IgD-negative memory B cell (primary cell): ENCODE results near the gene WNT5B. TPM values are rescaled to one million over a fixed set of nuclear protein-coding genes. Genes with fewer than 3 reads are reported as not detected.

ENCODE experiments used
- H3K27ac Mint-ChIP-seq, 3 donors: one replicate each; pipeline ENCODE4 v1.8.0; 2020 to 2022; ENCODE audit warnings: mild to moderate bottlenecking in 3 of 3, mixed read lengths in 3 of 3, moderate library complexity in 1 of 3
- H3K27me3 Mint-ChIP-seq: one replicate; pipeline ENCODE4 v1.8.0; 2021; ENCODE audit warnings: mixed read lengths
- H3K36me3 Mint-ChIP-seq: one replicate; pipeline ENCODE4 v1.8.0; 2020; ENCODE audit warnings: mild to moderate bottlenecking, mixed read lengths
- H3K4me1 Mint-ChIP-seq, 3 donors: one replicate each; pipeline ENCODE4 v1.8.0; 2020 to 2022; ENCODE audit warnings: mixed read lengths in 3 of 3, mild to moderate bottlenecking in 1 of 3
- H3K4me3 Mint-ChIP-seq, 4 donors: one replicate each; pipeline ENCODE4 v1.8.0; 2020 to 2022; ENCODE audit warnings: mild to moderate bottlenecking in 4 of 4, mixed read lengths in 4 of 4, moderate library complexity in 3 of 4
- H3K9me3 Mint-ChIP-seq, 3 donors: one replicate each; pipeline ENCODE4 v1.8.0; 2020 to 2021; ENCODE audit warnings: mixed read lengths in 3 of 3, mild to moderate bottlenecking in 1 of 3
- polyA plus RNA-seq: library from polyadenylated mRNA; unstranded; fragments of 300-500 nt; fragmentation: Illumina TruSeq; gene quantifications from one replicate; pipeline ENCODE4 v1.2.3, GENCODE V29; 2021

WNT5B gene
- polyA plus RNA-seq, 1 donor from 2014 or later = 0.33 TPM

GRCh38 chr12:1630827-1631591, 2.0 kb downstream of the WNT5B start:
- H3K27ac Mint-ChIP-seq = peak overlapping the region in 1 of 3 donors; percentile 5
- H3K4me3 Mint-ChIP-seq = peak overlapping the region; percentile 10 to 86 (median 81)
- no peaks in the 10 kb centered on the region for H3K36me3 Mint-ChIP-seq
- H3K27me3 Mint-ChIP-seq = peaks cover 45% of the 10 kb centered on the region
- no peaks in the 10 kb centered on the region for H3K9me3 Mint-ChIP-seq
- peaks cover 9 to 17% (median 10%) of the 10 kb centered on the region in 3 donors for H3K4me1 Mint-ChIP-seq

DNA sequence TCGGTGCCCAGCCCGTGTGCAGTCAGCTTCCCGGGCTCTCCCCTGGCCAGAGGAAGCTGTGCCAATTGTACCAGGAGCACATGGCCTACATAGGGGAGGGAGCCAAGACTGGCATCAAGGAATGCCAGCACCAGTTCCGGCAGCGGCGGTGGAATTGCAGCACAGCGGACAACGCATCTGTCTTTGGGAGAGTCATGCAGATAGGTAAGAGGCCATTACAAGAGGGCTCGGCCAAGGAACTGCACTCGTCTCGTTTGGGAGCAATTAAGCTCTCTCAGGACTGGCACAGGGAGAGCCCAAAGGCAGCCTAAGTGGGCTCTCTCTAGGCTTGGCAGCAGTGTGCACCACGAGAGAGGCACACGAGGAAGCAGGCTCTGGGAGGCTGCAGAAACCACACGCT, 3.7 kb downstream of the WNT5B start:
- Mint-ChIP-seq H3K36me3 (no peaks in the 10 kb centered on the region), H3K4me1 (peaks cover 9 to 17% (median 10%) of the 10 kb centered on the region in 3 donors), H3K27ac (no peak overlapping the region), H3K4me3 (no peak overlapping the region), H3K27me3 (peaks cover 46% of the 10 kb centered on the region), H3K9me3 (no peaks in the 10 kb centered on the region)

DNA sequence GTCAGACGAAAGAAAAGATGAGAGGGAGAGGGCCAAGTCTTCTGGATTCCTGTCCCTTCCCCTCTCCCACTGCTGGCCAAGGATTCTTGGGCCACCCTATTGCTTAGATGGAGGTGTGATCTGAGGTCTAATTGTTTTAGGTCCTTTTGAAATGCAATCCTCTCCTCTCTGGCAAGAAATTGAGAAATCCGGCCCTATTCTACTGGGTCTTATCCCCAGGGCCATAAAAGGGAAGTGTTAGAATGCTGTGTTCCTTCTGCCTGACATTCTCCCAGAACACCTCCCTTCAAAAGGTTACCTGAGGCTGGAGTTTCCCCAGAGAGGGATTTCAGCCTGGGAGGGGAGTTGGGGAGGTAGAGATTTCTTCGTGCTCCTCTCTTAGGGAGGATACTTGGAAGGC, 4.4 kb downstream of the WNT5B start:
- Mint-ChIP-seq H3K4me1 (peaks cover 9 to 17% (median 10%) of the 10 kb centered on the region in 3 donors), H3K4me3 (no peak overlapping the region), H3K27ac (no peak overlapping the region), H3K27me3 (peaks cover 43% of the 10 kb centered on the region), H3K36me3 (no peaks in the 10 kb centered on the region), H3K9me3 (no peaks in the 10 kb centered on the region)

DNA sequence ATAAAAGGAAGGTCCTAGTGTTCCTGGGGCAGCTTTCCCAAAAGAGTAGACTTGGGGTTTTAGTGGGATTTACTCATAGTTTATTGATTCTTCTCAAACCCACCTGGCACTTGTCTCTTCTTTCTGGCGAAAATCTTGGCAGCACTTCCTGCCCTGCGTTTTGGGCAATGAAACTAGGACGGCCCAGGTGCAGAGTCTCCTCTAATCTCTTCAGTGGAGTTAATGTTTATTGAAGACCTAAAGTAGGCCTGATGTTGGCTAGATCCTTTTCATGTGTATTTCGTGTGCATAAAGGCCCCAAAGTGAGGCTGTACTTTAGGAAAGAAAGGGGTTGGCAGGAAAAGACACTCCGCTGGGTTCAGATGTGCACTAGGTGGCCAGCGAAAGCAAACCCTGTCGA, 5.1 kb downstream of the WNT5B start:
- Mint-ChIP-seq H3K36me3 (no peaks in the 10 kb centered on the region), H3K4me1 (peaks cover 6 to 16% (median 10%) of the 10 kb centered on the region in 3 donors), H3K4me3 (peak overlapping the region in 1 of 4 donors; percentile 25), H3K9me3 (no peaks in the 10 kb centered on the region), H3K27ac (no peak overlapping the region), H3K27me3 (peaks cover 38% of the 10 kb centered on the region)

GRCh38 chr12:1634590-1635191, 5.7 kb downstream of the WNT5B start:
- Mint-ChIP-seq H3K9me3 (no peaks in the 10 kb centered on the region), H3K36me3 (no peaks in the 10 kb centered on the region), H3K4me3 (peak overlapping the region in 1 of 4 donors; percentile 25), H3K27ac (no peak overlapping the region), H3K4me1 (peaks cover 6 to 14% (median 10%) of the 10 kb centered on the region in 3 donors), H3K27me3 (peaks cover 34% of the 10 kb centered on the region)

- H3K9me3 Mint-ChIP-seq = no peaks in the 10 kb centered on the region
- peaks cover 31% of the 10 kb centered on the region for H3K27me3 Mint-ChIP-seq
- H3K4me3 Mint-ChIP-seq = no peak overlapping the region
- no peaks in the 10 kb centered on the region for H3K36me3 Mint-ChIP-seq
- peaks cover 6 to 14% (median 9%) of the 10 kb centered on the region in 3 donors for H3K4me1 Mint-ChIP-seq
- no peak overlapping the region for H3K27ac Mint-ChIP-seq
These were observed 6.5 kb downstream of the WNT5B start for GRCh38 chr12:1635301-1636095.

- H3K36me3 Mint-ChIP-seq = no peaks in the 10 kb centered on the region
- no peaks in the 10 kb centered on the region for H3K9me3 Mint-ChIP-seq
- H3K27me3 Mint-ChIP-seq = peaks cover 11% of the 10 kb centered on the region
- peak overlapping the region in 1 of 3 donors; percentile 33 for H3K27ac Mint-ChIP-seq
- H3K4me3 Mint-ChIP-seq = no peak overlapping the region
- peaks cover 0 to 5% (median 5%) of the 10 kb centered on the region in 3 donors for H3K4me1 Mint-ChIP-seq
These were observed 9.2 kb downstream of the WNT5B start for GRCh38 chr12:1638203-1638602.

DNA sequence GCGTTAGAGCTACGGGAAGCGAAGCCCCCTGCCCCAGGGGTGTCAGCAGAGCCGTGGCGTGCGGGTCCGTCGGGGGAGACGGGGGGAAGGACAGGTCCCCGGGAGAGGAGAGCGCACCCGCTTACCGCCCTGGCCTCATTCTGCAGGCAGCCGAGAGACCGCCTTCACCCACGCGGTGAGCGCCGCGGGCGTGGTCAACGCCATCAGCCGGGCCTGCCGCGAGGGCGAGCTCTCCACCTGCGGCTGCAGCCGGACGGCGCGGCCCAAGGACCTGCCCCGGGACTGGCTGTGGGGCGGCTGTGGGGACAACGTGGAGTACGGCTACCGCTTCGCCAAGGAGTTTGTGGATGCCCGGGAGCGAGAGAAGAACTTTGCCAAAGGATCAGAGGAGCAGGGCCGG, 10.5 kb downstream of the WNT5B start:
- Mint-ChIP-seq H3K27me3 (peaks cover 4% of the 10 kb centered on the region), H3K4me3 (no peak overlapping the region), H3K36me3 (no peaks in the 10 kb centered on the region), H3K27ac (no peak overlapping the region), H3K9me3 (no peaks in the 10 kb centered on the region), H3K4me1 (peaks cover 0 to 5% (median 2%) of the 10 kb centered on the region in 3 donors)

GRCh38 chr12:1640328-1641234, 11.6 kb downstream of the WNT5B start:
- H3K4me1 Mint-ChIP-seq = peaks cover 0 to 3% (median 3%) of the 10 kb centered on the region in 3 donors
- no peaks in the 10 kb centered on the region for H3K36me3 Mint-ChIP-seq
- H3K27ac Mint-ChIP-seq = no peak overlapping the region
- H3K4me3 Mint-ChIP-seq = no peak overlapping the region
- H3K9me3 Mint-ChIP-seq = no peaks in the 10 kb centered on the region
- peaks cover 4% of the 10 kb centered on the region for H3K27me3 Mint-ChIP-seq

- Mint-ChIP-seq H3K27me3 (peaks cover 5% of the 10 kb centered on the region), H3K4me1 (peaks cover 6 to 10% (median 10%) of the 10 kb centered on the region in 3 donors), H3K4me3 (no peak overlapping the region), H3K36me3 (no peaks in the 10 kb centered on the region), H3K27ac (peak overlapping the region in 1 of 3 donors; percentile 43), H3K9me3 (no peaks in the 10 kb centered on the region)
These were observed 13.5 kb downstream of the WNT5B start for GRCh38 chr12:1642513-1642912.

DNA sequence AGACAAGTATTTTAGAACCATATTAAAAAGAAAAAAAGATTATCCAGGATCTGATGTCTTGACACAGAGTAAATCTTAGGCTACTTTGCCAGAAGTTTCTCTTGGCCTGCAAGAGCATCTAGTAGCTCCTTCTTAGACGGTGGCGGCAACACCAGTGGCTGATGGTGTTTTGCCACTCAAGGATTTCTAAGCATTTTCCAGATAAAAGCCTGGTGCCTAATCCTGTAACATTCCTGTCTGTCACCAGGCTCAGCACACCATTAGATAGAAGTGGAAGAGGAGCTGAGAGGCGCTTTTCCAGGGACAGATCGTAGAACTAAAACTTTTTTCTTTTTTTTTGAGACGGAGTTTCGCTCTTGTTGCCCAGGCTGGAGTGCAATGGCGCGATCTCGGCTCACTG, 14.0 kb downstream of the WNT5B start:
- Mint-ChIP-seq H3K4me1 (peaks cover 8 to 11% (median 10%) of the 10 kb centered on the region in 3 donors), H3K36me3 (no peaks in the 10 kb centered on the region), H3K4me3 (no peak overlapping the region), H3K27ac (no peak overlapping the region), H3K9me3 (no peaks in the 10 kb centered on the region), H3K27me3 (peaks cover 5% of the 10 kb centered on the region)

DNA sequence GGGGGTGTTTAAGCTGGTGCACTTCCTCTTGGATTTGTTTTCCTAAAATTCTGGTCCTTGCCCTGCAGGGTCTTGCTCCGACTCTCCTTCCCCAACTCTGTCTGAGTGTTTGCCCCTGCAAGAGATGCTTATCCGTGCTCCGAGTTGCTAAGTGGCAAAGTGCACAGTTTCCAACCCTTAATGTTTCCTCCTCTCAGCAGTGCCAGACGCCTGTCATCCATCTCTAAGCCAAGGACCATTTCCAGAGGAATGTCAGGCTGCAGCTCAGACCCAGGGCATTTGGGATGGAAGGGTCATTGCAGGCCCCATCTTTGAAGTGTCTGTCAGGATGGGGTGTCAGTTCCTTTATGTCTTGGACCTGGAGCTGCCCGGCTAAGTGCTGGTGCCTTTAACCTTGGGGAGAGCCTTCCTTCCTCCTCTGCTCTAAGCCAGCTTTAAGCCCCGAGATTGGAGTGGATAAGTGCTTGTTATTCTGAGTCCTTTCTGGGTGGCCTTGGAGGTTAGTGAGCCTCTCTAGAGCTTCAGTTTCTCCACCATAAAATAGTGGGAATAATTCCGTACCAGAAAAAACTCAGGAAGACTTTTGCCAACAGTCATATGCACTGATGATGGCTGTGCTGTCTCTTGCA, 15.0 kb downstream of the WNT5B start:
- no peaks in the 10 kb centered on the region for H3K36me3 Mint-ChIP-seq
- peaks cover 5% of the 10 kb centered on the region for H3K27me3 Mint-ChIP-seq
- peaks cover 8 to 11% (median 10%) of the 10 kb centered on the region in 3 donors for H3K4me1 Mint-ChIP-seq
- H3K4me3 Mint-ChIP-seq = no peak overlapping the region
- H3K9me3 Mint-ChIP-seq = no peaks in the 10 kb centered on the region
- no peak overlapping the region for H3K27ac Mint-ChIP-seq

GRCh38 chr12:1644534-1645438, 15.8 kb downstream of the WNT5B start:
- no peaks in the 10 kb centered on the region for H3K9me3 Mint-ChIP-seq
- no peaks in the 10 kb centered on the region for H3K36me3 Mint-ChIP-seq
- no peak overlapping the region for H3K4me3 Mint-ChIP-seq
- H3K4me1 Mint-ChIP-seq = peaks cover 8 to 11% (median 10%) of the 10 kb centered on the region in 3 donors
- H3K27ac Mint-ChIP-seq = no peak overlapping the region
- H3K27me3 Mint-ChIP-seq = peaks cover 9% of the 10 kb centered on the region
